NCI-H345 treated with DMSO at 0.1 percent for 48 hours (cell line): Measurements from ENCODE around the gene RCL1.
"Not testable (repeated sequence)": the region's sequence is repeated elsewhere in the genome, so short reads cannot be mapped to it uniquely, and the experiment has no call there.

Experiments
- DNase-seq: peaks from one replicate; lab custom pipeline; 2025; ENCODE audit not compliant: unreplicated experiment; lab: John Stamatoyannopoulos, UW

The RCL1 gene

GRCh38 chr9:4792572-4793458 is at the start of gene RCL1:
RCL1 (plus strand) TSS chr9:4792944; CDS start chr9:4793092, 148 bp downstream.
- DNase-seq, result peak; percentile 96

- no peak for DNase-seq
Measured at GRCh38 chr9:4743131-4743875, 49.4 kb upstream of the RCL1 start.

- no peak for DNase-seq
Measured at GRCh38 chr9:4746278-4747030, 46.3 kb upstream of the RCL1 start.

- DNase-seq, result no peak
Measured at GRCh38 chr9:4748612-4749011, 44.1 kb upstream of the RCL1 start.

- DNase-seq, result no peak
Measured at GRCh38 chr9:4750023-4750673, 42.6 kb upstream of the RCL1 start.

- not testable (repeated sequence) for DNase-seq
Measured at GRCh38 chr9:4754530-4754929, 38.2 kb upstream of the RCL1 start.

- DNase-seq, result no peak
Measured at GRCh38 chr9:4755026-4755609, 37.6 kb upstream of the RCL1 start.

GRCh38 chr9:4756420-4756819 is 36.3 kb upstream of the RCL1 start:
- DNase-seq, result no peak

- DNase-seq, result no peak
Measured at GRCh38 chr9:4760122-4760521, 32.6 kb upstream of the RCL1 start.

- peak; percentile 47 for DNase-seq
Measured at GRCh38 chr9:4762108-4762885, 30.4 kb upstream of the RCL1 start.

GRCh38 chr9:4762886-4763541 is 29.7 kb upstream of the RCL1 start:
- no peak for DNase-seq

- no peak for DNase-seq
Measured at GRCh38 chr9:4764033-4764432, 28.7 kb upstream of the RCL1 start.

GRCh38 chr9:4768681-4769080 is 24.1 kb upstream of the RCL1 start:
- no peak for DNase-seq

GRCh38 chr9:4769321-4770080 is 23.2 kb upstream of the RCL1 start:
- DNase-seq, result no peak

- no peak for DNase-seq
Measured at GRCh38 chr9:4771788-4772187, 21.0 kb upstream of the RCL1 start.

- DNase-seq, result no peak
Measured at GRCh38 chr9:4774209-4774608, 18.5 kb upstream of the RCL1 start.

- DNase-seq, result not testable (repeated sequence)
Measured at GRCh38 chr9:4774958-4775357, 17.8 kb upstream of the RCL1 start.

- no peak for DNase-seq
Measured at GRCh38 chr9:4780651-4781050, 12.1 kb upstream of the RCL1 start.

GRCh38 chr9:4781408-4781807 is 11.3 kb upstream of the RCL1 start:
- DNase-seq, result no peak
